Fibroblast of skin of left quadriceps (primary cell): ENCODE results near the gene ATP6V0B.

Experiments used
- DNase-seq, 2 experiments: peaks; one replicate each; pipeline ENCODE4 v3.0.0-alpha.2; 2013; ENCODE audit warnings: low read depth in 2 of 2

Gene ATP6V0B

GRCh38 chr1:44002606-44003157, 27.9 kb downstream of the ATP6V0B start:
- DNase-seq = no peak

GRCh38 chr1:44008259-44008658, 33.5 kb downstream of the ATP6V0B start:
- no peak for DNase-seq

GRCh38 chr1:44010935-44011471, 36.2 kb downstream of the ATP6V0B start:
- no peak for DNase-seq

- no peak for DNase-seq
Measured at GRCh38 chr1:44012404-44012803, 37.6 kb downstream of the ATP6V0B start.

- no peak for DNase-seq
Measured at GRCh38 chr1:44012941-44013609, 38.3 kb downstream of the ATP6V0B start.

GRCh38 chr1:44013949-44014348, 39.2 kb downstream of the ATP6V0B start:
- no peak for DNase-seq

- DNase-seq = no peak
Measured at GRCh38 chr1:44014365-44015104, 39.8 kb downstream of the ATP6V0B start.

- no peak for DNase-seq
Measured at GRCh38 chr1:44015206-44015605, 40.4 kb downstream of the ATP6V0B start.

- DNase-seq = no peak
Measured at GRCh38 chr1:44016041-44016889, 41.5 kb downstream of the ATP6V0B start.

GRCh38 chr1:44016890-44017400, 42.2 kb downstream of the ATP6V0B start:
- no peak for DNase-seq

- no peak for DNase-seq
Measured at GRCh38 chr1:44019466-44019948, 44.7 kb downstream of the ATP6V0B start.

- no peak for DNase-seq
Measured at GRCh38 chr1:44020464-44020863, 45.7 kb downstream of the ATP6V0B start.

- DNase-seq = no peak
Measured at GRCh38 chr1:44021156-44021555, 46.4 kb downstream of the ATP6V0B start.

- no peak for DNase-seq
Measured at GRCh38 chr1:44021581-44022321, 47.0 kb downstream of the ATP6V0B start.

- DNase-seq = no peak
Measured at GRCh38 chr1:44024031-44024902, 49.5 kb downstream of the ATP6V0B start.

GRCh38 chr1:44024903-44025525, 50.3 kb downstream of the ATP6V0B start:
- DNase-seq = no peak

GRCh38 chr1:44025816-44026215, 51.1 kb downstream of the ATP6V0B start:
- no peak for DNase-seq

- no peak for DNase-seq
Measured at GRCh38 chr1:44027320-44027719, 52.6 kb downstream of the ATP6V0B start.
